WTC11 (cell line): Measurements from ENCODE around the gene DAPK1. TPM values are rescaled to one million over a fixed set of nuclear protein-coding genes. Genes with fewer than 3 reads are reported as not detected.

Experiments
- ATAC-seq: fragments of 200-7000 bp; cut with Tn5 transposase; 2 replicates; pipeline ENCODE4 v1.10.0; 2021; ENCODE audit warnings: mild to moderate bottlenecking, moderate library complexity
- CTCF ChIA-PET: fragments of 300-600 bp; sonication (Branson Sonifier 250); formaldehyde crosslinking; loops from one replicate; lab custom pipeline; 2021; ENCODE audit warnings: antibody characterized with exemption; lab: Charles Lee
- POLR2A ChIA-PET: fragments of 350-600 bp; sonication (Branson Sonifier 250); formaldehyde crosslinking; loops from one replicate; lab custom pipeline; 2021; ENCODE audit warnings: antibody characterized with exemption; lab: Charles Lee
- DNase-seq: peaks from one replicate; pipeline ENCODE4 v3.0.0; 2021; ENCODE audit warnings: low spot score
- H3K27ac Mint-ChIP-seq: 2 replicates; pipeline ENCODE4 v1.8.0; 2021; ENCODE audit warnings: mixed read lengths
- H3K27me3 Mint-ChIP-seq: 2 replicates; pipeline ENCODE4 v1.8.0; 2021; ENCODE audit warnings: low read depth, mild to moderate bottlenecking, moderate library complexity, mixed read lengths
- H3K36me3 Mint-ChIP-seq: 2 replicates; pipeline ENCODE4 v1.8.0; 2021; ENCODE audit warnings: mixed read lengths
- H3K4me1 Mint-ChIP-seq: 2 replicates; pipeline ENCODE4 v1.8.0; 2022; ENCODE audit warnings: mixed read lengths
- H3K4me3 Mint-ChIP-seq: 2 replicates; pipeline ENCODE4 v1.8.0; 2021; ENCODE audit warnings: mild to moderate bottlenecking, moderate library complexity, mixed read lengths
- H3K9me3 Mint-ChIP-seq: 2 replicates; pipeline ENCODE4 v1.8.0; 2021; ENCODE audit warnings: mixed read lengths
- ELF4 ChIP-seq: sonication (generic); formaldehyde crosslinking; IDR thresholded peaks from 2 replicates; pipeline ENCODE4 v1.8.1; 2022; ENCODE audit warnings: low read depth, mild to moderate bottlenecking, moderate library complexity, missing genetic modification reagents
- FOXP1 ChIP-seq: sonication (generic); formaldehyde crosslinking; IDR thresholded peaks from 2 replicates; pipeline ENCODE4 v1.8.0; 2022; ENCODE audit warnings: missing genetic modification reagents, mild to moderate bottlenecking, moderate library complexity, borderline replicate concordance
- HMGA2 ChIP-seq: fragments of 250-450 bp; sonication (Bioruptor Pico); IDR thresholded peaks from 2 replicates; pipeline ENCODE4 v1.4.0; 2021; ENCODE audit warnings: mild to moderate bottlenecking, moderate library complexity
- JAZF1 ChIP-seq: fragments of 250-450 bp; sonication (Bioruptor Pico); IDR thresholded peaks from 2 replicates; pipeline ENCODE4 v1.9.0; 2021; ENCODE audit warnings: moderate library complexity, mild to moderate bottlenecking, inconsistent platforms
- KAT7 ChIP-seq: sonication (generic); formaldehyde crosslinking; IDR thresholded peaks from 2 replicates; pipeline ENCODE4 v1.8.1; 2023; ENCODE audit warnings: missing genetic modification reagents, mild to moderate bottlenecking, borderline replicate concordance
- MAX ChIP-seq: sonication (generic); formaldehyde crosslinking; IDR thresholded peaks from 2 replicates; pipeline ENCODE4 v1.8.0; 2022; ENCODE audit warnings: mild to moderate bottlenecking, missing genetic modification reagents
- NFE2L1 ChIP-seq: sonication (generic); formaldehyde crosslinking; IDR thresholded peaks from 2 replicates; pipeline ENCODE4 v1.8.1; 2023; ENCODE audit warnings: missing genetic modification reagents
- NR3C1 ChIP-seq: sonication (generic); formaldehyde crosslinking; conservative IDR thresholded peaks from 2 replicates; pipeline ENCODE4 v1.8.1; 2023; ENCODE audit warnings: low read depth, mild to moderate bottlenecking, missing genetic modification reagents
- OVOL2 ChIP-seq: fragments of 250-450 bp; sonication (Bioruptor Pico); IDR thresholded peaks from 2 replicates; pipeline ENCODE4 v1.9.0; 2021; ENCODE audit warnings: mild to moderate bottlenecking, borderline replicate concordance
- SP1 ChIP-seq: sonication (generic); formaldehyde crosslinking; conservative IDR thresholded peaks from 2 replicates; pipeline ENCODE4 v1.8.1; 2022; ENCODE audit warnings: missing genetic modification reagents
- ZNF138 ChIP-seq: sonication (generic); formaldehyde crosslinking; conservative IDR thresholded peaks from 2 replicates; pipeline ENCODE4 v1.8.1; 2022; ENCODE audit warnings: mild to moderate bottlenecking, moderate library complexity, missing genetic modification reagents
- ZNF219 ChIP-seq: sonication (generic); formaldehyde crosslinking; IDR thresholded peaks from 2 replicates; pipeline ENCODE4 v1.8.0; 2023; ENCODE audit warnings: missing genetic modification reagents, mild to moderate bottlenecking, borderline replicate concordance
- total RNA-seq: library from RNA; stranded (reverse); gene quantifications from 3 replicates; pipeline ENCODE4 v1.2.3, GENCODE V29; 2021
- TF ChIP-seq, protein P1 (sequence below): fragments of 250-450 bp; sonication (Bioruptor Pico); IDR thresholded peaks from 2 replicates; pipeline ENCODE4 v1.9.0; 2021; ENCODE audit warnings: mild to moderate bottlenecking, borderline replicate concordance
- TF ChIP-seq, protein P2 (sequence below): fragments of 250-450 bp; sonication (Bioruptor Pico); IDR thresholded peaks from 2 replicates; pipeline ENCODE4 v1.9.0; 2021; ENCODE audit warnings: mild to moderate bottlenecking
- TF ChIP-seq, protein P3 (sequence below): sonication (generic); formaldehyde crosslinking; conservative IDR thresholded peaks from 2 replicates; pipeline ENCODE4 v1.8.1; 2023; ENCODE audit warnings: mild to moderate bottlenecking, low read depth, missing genetic modification reagents, moderate library complexity
- TF ChIP-seq, protein P4 (sequence below): sonication (generic); formaldehyde crosslinking; IDR thresholded peaks from 2 replicates; pipeline ENCODE4 v1.8.1; 2022; ENCODE audit warnings: mild to moderate bottlenecking, missing genetic modification reagents, moderate library complexity, borderline replicate concordance

Gene DAPK1
- total RNA-seq, 1 experiment from 2014 or later, result 129 TPM

DNA sequence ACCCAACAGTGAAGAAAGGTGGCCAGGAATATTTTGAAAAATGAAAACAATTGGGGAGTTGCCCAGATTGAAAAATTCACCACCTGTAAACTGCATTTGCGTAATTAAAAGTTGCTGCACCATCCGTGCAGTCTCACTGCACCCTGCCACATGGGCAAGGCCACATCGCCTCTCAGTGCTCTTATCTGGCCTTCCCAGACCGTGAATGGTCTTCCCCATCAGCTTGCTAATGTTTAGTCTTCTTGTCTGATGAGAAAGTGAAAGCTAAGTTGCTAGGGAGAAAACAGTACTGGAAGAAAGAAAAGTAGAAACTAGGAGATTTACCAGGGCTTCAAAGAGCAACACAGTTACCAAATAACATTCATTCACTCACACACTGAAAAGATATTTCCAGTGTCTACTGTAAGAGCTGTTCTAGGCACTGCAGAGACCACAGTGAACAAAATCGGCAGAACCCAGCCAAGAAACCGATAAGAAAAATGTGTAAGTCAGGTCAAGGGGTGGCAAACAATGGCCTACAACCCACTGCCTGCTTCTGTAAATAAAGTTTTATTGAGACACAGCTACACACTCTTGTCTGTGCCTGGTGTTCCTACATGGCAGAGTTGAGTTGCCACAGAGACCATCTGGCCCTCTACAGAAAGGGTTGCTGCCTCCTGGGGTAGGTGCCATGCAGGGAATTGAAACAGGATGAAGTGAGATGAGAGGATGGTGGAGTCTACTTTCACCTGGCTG, 177.1 kb downstream of the DAPK1 start:
- Mint-ChIP-seq H3K4me3 (no peak overlapping the region), H3K9me3 (no peaks in the 10 kb centered on the region), H3K4me1 (peaks cover 6% of the 10 kb centered on the region), H3K36me3 (peaks cover 22% of the 10 kb centered on the region), H3K27me3 (no peaks in the 10 kb centered on the region), H3K27ac (no peak overlapping the region)
- POLR2A ChIA-PET, result no interaction called here
- TF ChIP-seq ZNF138 (CRISPR knock-in tag), result no peak
- no peak for TF ChIP-seq NR3C1 (CRISPR knock-in tag)
- no peak for TF ChIP-seq KAT7 (CRISPR knock-in tag)
- TF ChIP-seq, protein P1, sequence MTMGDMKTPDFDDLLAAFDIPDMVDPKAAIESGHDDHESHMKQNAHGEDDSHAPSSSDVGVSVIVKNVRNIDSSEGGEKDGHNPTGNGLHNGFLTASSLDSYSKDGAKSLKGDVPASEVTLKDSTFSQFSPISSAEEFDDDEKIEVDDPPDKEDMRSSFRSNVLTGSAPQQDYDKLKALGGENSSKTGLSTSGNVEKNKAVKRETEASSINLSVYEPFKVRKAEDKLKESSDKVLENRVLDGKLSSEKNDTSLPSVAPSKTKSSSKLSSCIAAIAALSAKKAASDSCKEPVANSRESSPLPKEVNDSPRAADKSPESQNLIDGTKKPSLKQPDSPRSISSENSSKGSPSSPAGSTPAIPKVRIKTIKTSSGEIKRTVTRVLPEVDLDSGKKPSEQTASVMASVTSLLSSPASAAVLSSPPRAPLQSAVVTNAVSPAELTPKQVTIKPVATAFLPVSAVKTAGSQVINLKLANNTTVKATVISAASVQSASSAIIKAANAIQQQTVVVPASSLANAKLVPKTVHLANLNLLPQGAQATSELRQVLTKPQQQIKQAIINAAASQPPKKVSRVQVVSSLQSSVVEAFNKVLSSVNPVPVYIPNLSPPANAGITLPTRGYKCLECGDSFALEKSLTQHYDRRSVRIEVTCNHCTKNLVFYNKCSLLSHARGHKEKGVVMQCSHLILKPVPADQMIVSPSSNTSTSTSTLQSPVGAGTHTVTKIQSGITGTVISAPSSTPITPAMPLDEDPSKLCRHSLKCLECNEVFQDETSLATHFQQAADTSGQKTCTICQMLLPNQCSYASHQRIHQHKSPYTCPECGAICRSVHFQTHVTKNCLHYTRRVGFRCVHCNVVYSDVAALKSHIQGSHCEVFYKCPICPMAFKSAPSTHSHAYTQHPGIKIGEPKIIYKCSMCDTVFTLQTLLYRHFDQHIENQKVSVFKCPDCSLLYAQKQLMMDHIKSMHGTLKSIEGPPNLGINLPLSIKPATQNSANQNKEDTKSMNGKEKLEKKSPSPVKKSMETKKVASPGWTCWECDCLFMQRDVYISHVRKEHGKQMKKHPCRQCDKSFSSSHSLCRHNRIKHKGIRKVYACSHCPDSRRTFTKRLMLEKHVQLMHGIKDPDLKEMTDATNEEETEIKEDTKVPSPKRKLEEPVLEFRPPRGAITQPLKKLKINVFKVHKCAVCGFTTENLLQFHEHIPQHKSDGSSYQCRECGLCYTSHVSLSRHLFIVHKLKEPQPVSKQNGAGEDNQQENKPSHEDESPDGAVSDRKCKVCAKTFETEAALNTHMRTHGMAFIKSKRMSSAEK (CRISPR knock-in tag), result no peak
- TF ChIP-seq, protein P2, sequence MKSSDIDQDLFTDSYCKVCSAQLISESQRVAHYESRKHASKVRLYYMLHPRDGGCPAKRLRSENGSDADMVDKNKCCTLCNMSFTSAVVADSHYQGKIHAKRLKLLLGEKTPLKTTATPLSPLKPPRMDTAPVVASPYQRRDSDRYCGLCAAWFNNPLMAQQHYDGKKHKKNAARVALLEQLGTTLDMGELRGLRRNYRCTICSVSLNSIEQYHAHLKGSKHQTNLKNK, result no peak
- no peak for TF ChIP-seq MAX (CRISPR knock-in tag)
- no peak for TF ChIP-seq ELF4 (CRISPR knock-in tag)
- no peak for TF ChIP-seq FOXP1 (CRISPR knock-in tag)
- DNase-seq (no peak), ATAC-seq (no peak)
- CTCF ChIA-PET, result interaction anchor here (1.3 kb wide), 1 partner anchor 10 kb away, joined by 5 read pairs; no protein-coding TSS in a partner anchor

DNA sequence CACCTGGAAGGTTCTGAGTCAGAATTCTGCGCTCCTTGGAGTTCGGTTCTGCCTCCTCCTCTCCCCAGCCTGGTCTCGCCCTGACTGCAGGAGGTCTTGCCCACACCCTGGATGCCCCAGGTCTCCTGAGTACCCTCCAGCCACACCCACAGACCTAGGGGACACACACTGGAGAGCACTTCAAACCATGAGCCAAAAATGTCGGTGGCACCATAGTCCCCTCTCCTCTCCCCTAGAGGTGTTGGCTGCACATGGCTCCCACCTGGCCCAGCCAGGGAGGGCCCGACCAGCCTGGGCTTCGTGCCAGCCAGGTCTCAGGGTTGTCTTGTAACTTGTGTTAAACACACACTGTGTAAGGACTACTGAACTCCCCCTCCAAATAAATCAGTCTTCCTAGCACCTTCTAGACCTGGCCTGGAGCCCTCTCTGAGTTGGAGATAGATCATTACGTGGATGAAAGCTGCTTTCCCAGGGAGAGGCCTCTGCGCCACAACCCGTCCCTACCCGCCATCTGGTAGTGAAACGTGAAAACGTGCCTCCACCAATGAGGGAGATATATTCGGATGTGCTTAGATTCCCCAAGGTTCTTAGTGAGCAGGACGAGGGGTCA, 178.3 kb downstream of the DAPK1 start:
- Mint-ChIP-seq H3K9me3 (no peaks in the 10 kb centered on the region), H3K36me3 (peaks cover 19% of the 10 kb centered on the region), H3K4me3 (no peak overlapping the region), H3K27me3 (no peaks in the 10 kb centered on the region), H3K4me1 (peaks cover 6% of the 10 kb centered on the region), H3K27ac (no peak overlapping the region)
- ChIA-PET POLR2A (no interaction called here), CTCF (no interaction called here)
- TF ChIP-seq HMGA2 (no peak), ZNF219 (CRISPR knock-in tag) (no peak), NFE2L1 (CRISPR knock-in tag) (no peak), OVOL2 (CRISPR knock-in tag) (no peak), JAZF1 (CRISPR knock-in tag) (no peak), SP1 (CRISPR knock-in tag) (no peak)
- TF ChIP-seq, protein P3, sequence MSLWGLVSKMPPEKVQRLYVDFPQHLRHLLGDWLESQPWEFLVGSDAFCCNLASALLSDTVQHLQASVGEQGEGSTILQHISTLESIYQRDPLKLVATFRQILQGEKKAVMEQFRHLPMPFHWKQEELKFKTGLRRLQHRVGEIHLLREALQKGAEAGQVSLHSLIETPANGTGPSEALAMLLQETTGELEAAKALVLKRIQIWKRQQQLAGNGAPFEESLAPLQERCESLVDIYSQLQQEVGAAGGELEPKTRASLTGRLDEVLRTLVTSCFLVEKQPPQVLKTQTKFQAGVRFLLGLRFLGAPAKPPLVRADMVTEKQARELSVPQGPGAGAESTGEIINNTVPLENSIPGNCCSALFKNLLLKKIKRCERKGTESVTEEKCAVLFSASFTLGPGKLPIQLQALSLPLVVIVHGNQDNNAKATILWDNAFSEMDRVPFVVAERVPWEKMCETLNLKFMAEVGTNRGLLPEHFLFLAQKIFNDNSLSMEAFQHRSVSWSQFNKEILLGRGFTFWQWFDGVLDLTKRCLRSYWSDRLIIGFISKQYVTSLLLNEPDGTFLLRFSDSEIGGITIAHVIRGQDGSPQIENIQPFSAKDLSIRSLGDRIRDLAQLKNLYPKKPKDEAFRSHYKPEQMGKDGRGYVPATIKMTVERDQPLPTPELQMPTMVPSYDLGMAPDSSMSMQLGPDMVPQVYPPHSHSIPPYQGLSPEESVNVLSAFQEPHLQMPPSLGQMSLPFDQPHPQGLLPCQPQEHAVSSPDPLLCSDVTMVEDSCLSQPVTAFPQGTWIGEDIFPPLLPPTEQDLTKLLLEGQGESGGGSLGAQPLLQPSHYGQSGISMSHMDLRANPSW, result no peak
- TF ChIP-seq, protein P4, sequence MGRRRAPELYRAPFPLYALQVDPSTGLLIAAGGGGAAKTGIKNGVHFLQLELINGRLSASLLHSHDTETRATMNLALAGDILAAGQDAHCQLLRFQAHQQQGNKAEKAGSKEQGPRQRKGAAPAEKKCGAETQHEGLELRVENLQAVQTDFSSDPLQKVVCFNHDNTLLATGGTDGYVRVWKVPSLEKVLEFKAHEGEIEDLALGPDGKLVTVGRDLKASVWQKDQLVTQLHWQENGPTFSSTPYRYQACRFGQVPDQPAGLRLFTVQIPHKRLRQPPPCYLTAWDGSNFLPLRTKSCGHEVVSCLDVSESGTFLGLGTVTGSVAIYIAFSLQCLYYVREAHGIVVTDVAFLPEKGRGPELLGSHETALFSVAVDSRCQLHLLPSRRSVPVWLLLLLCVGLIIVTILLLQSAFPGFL, result no peak
- ATAC-seq (no peak), DNase-seq (no peak)
